Stimulated activated CD4-positive, alpha-beta T cell treated with anti-CD3 and anti-CD28 coated beads, Interleukin-12 subunit alpha, Interleukin-12 subunit beta, amount 100 ng/mL, for 48 hours (primary cell): Measurements from ENCODE around the gene GPR107.

Experiments used
- DNase-seq, 3 donors: peaks; one replicate each; pipeline ENCODE4 v3.0.0-alpha.2; 2020; ENCODE audit warnings: low read depth in 2 of 3, low spot score in 1 of 3

Gene GPR107

GRCh38 chr9:130158001-130158400 is 104.3 kb downstream of the GPR107 start:
- DNase-seq: no peak

GRCh38 chr9:130159057-130159456 is 105.4 kb downstream of the GPR107 start:
- DNase-seq: no peak

GRCh38 chr9:130159915-130160670 is 106.4 kb downstream of the GPR107 start:
- no peak for DNase-seq

DNA sequence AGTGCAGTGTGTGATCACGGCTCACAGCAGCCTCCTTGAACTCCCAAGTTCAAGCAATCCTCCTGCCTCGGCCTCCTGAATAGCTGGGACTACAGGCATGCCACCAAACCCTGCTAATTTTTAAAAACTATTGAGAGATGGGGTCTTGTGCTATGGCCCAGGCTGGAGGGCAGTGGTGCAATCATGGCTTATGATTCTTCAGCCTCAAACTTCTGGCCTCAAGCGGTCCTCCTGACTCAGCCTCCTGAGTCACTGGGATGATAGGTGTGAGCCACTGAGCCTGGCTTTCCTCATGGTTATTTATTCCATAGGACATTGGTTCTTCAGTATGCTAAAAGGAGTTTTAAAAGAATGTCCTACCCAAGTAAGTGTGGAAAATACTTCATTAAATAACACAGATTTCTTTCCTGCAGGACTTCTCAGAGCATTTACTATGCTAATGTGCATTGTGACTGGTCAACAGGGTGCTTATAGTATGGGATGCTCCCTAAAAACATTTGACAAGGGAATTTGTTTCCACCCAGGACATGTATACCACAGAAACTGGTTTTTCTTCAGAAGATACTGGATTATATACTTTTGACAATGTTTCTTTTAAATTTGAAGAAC is 107.3 kb downstream of the GPR107 start:
- DNase-seq: no peak

- DNase-seq: no peak
Measured at GRCh38 chr9:130165579-130165978, 111.9 kb downstream of the GPR107 start.

GRCh38 chr9:130166399-130166798 is 112.7 kb downstream of the GPR107 start:
- no peak for DNase-seq

GRCh38 chr9:130167927-130168326 is 114.2 kb downstream of the GPR107 start:
- no peak for DNase-seq

DNA sequence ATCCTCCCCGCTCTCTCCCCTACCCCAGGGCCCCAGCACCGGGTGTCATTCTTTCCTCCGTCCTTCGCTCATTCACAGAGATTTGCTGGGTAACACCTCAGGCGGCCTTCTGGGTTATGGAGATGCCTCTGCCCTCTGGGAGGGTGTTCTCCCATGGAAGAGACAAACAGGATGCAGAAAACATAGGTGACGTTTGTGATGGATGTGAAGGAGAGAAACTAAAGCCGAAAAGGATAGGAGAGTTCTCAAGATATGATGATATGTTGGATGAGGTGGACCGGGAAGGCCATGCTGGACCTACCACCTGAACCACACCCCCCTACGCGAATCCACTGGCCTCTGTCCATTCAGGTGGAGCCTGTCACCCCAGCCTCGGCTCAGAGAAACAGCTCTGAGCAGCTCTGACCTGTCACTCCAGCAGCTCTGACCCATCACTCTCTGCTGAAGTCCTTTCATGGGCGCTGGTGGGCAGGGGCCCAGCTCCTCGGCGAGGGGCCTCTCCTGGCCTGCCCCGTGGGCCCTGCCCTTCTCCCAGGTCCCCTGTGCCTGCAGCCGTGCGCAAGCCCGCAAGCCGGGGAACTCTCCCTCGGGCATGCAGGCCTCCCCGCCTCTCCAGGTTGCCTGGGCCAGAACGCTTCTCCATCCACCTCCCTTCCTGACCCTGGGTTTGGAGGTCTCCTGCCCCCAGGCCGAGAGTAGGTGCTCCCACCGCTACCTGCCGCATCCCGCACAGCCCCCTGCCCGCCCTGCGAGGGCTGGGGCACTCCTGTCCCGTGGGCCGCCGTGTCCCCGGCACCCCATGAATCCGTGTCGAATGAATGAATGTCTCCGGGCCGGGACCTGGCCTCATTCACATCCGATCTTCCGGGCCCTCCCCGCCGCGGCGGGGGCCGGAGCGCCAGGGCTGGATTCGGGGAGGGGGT is 117.8 kb downstream of the GPR107 start:
- DNase-seq: no peak

DNA sequence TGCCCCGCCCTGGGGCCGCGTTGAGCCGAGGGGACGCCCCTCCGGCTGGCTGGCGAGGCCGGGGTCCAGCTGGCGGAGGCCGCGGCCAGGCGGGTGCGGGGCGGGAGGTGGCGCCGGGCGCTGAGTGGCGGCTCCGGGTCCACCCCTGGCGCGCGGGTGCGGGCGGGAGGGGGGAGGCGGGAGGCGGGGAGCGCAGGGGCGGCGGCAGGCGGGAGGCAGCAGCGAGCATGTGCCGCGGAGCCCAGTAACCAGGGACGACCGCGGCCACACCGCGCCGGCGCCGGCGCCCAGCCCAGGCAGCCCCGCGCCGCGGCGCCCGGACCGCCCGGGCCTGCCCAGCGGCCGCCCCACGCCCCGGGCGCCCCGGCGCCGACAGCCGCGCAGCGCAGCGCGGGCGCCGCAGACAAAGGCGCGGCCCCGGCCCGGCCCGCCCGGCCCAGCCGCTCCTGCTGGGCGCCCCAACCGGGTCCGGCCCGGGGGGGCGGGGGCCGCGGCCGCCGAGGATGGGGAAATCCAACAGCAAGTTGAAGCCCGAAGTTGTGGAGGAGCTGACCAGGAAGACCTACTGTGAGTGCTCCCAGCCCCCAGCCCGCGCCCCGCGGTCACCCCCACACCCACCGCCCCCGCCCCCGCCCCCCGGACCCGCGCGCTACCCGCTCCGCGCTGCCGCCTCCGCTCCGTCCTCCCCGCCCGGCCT is 118.6 kb downstream of the GPR107 start, which contains the start of gene NCS1:
Gene NCS1, plus strand, starts transcription at position 244 of the 697 bp plus-strand sequence. Its CDS starts 260 bp downstream, at position 504.
- DNase-seq: peak in 2 of 3 donors; percentile 26 to 51

DNA sequence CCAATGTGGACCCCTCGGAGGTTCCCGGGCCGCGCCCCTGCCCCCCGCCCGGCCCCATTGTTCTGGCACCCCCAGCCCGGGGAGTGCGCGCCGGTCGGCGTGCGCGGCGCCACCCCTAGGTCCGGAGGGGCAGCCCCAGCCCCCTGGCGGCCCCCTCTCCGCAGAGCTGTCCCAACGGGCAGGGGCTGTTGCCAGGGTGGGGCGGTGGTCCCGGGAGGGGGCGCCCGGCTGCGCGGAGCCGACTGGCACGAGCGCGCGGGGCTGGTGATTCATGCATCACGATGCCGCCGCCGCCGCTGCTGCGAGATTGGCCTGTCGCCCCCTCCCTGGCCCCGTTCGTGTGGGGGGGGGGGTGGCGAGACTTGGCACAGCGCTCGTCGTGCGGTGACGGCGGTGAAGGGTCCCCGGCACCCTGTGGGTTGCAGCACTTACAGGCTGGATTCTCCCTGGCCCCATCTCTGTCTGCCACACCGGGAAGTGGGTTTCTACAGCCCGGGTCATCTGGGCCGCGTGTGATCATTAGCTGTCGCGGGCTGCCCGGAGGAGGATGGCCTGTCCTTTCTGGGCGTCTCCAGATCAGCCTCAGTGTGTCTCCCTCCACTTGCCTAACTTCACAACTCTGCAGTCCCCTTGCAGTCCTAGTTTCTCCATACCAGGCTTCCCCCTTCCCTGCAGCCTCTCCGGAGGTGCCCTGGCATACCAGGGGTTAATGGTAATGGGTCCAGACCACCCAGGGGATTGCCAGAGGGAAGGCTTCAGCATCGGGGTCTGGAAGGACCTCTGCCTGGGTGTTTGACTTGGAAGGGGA is 119.4 kb downstream of the GPR107 start:
- DNase-seq: peak in 2 of 3 donors; percentile 24

- DNase-seq: no peak
Measured at GRCh38 chr9:130173666-130173983, 119.9 kb downstream of the GPR107 start.

GRCh38 chr9:130174025-130174424 is 120.3 kb downstream of the GPR107 start:
- no peak for DNase-seq

DNA sequence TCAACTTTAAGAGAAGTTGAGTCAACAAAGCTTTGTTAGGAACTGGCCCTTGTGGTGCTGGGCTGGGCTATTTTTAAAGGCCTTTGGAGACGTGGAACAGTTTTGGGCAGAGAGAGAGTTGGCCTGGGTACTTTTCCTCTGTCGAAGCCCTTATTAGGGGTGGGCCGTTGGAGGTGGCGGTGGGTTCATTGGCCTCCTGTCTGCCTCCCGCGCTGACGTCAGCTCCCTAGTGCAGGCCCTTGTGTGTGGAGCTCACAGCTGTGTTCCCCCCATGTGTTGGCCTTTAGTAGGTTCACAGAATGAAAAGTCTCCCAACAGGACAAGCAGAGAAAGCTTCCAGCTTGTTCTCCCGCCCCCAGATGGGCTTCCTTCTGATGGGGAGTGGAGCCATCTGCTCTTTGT is 121.2 kb downstream of the GPR107 start:
- DNase-seq: no peak

- no peak for DNase-seq
Measured at GRCh38 chr9:130175355-130175754, 121.6 kb downstream of the GPR107 start.

DNA sequence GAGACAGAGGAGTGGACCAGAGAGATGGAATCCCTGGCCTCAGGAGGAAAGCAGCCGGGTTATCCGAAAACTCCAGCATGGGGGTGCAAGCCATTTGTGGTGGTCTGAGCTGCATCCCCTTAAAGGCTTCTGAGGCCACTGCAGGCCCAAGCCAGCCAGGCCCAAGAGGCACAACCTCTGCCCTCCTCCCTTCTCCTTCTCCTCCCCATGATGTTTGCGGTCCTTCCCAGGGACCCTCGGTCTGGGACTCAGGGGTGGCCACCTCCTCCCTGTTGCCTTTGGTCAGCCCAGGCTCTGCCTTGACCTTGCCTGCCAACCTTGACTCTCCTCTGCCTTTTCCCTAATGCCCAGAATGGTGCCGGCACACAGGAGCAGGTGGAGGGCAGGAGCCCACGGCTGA is 123.1 kb downstream of the GPR107 start:
- no peak for DNase-seq

DNA sequence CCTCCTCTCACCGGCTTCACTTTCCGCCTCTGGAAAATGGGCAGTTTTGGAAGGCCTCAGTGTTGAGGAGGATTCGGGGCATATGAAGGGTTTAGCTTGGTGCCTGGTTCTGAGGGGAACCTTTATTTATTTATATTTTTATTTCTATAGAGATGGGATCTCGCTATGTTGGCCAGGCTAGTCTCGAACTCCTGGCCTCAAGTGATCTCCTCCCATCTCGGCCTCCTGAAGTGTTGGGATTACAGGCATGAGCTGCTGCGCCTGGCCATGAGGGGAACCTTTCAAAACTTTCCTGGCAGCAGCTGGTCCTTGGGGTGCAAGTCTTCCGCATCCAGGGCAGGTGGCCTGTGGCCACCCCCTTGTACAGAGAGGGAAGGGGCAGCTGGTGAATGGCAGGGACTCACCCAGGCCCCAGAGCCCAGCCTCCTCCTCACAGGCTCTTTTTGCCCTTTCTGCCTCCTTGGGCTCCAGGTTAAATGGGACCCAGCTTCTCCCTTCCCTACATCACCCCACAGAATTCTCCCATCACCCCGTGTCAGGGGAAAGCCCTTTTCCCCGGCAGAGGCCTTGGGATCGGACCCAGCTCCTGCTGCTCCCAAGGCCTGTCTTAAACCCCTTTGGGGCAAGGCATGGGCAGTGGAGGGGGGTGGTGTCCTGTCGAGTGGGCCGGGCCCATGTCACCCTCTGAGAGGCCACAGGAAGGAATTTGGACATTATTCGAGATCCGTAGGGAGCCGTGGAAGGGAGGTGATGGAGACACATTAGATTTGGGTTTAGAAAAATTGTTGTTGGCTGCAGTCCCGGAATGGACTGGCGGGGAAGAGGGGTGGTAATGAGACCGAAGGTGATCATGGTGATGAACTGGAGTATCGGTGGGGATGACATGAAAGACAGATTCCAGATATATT is 124.4 kb downstream of the GPR107 start:
- no peak for DNase-seq

GRCh38 chr9:130179331-130179907 is 125.7 kb downstream of the GPR107 start:
- DNase-seq: no peak

- DNase-seq: no peak
Measured at GRCh38 chr9:130180516-130180915, 126.8 kb downstream of the GPR107 start.
